Right atrium auricular region (tissue), 2 donors: ENCODE results near the gene MYF6. TPM values are rescaled to one million over a fixed set of nuclear protein-coding genes. Genes with fewer than 3 reads are reported as not detected.
A peak's percentile ranks its signal among the peaks of the same experiment; 100 is the strongest.

ENCODE experiments used
- DNase-seq: peaks from one replicate; pipeline ENCODE4 v3.0.0-alpha.2; 2019; ENCODE audit warnings: low spot score
- H3K27ac ChIP-seq, 2 donors: fragments of 200-600 bp; sonication (generic); 1 replicate in 1 of 2; 2 replicates in 1 of 2; pipeline ENCODE4 v1.5.1; 2016 to 2019
- H3K27me3 ChIP-seq, 2 donors: fragments of 200-600 bp; sonication (generic); one replicate each; pipeline versions ENCODE4 v1.5.1 to v1.6.0; 2017 to 2019
- H3K36me3 ChIP-seq: fragments of 200-600 bp; sonication (generic); one replicate; pipeline ENCODE4 v1.5.1; 2016
- H3K4me1 ChIP-seq, 2 donors: fragments of 200-600 bp; sonication (generic); one replicate each; pipeline versions ENCODE4 v1.5.1 to v1.6.0; 2017 to 2019
- H3K4me3 ChIP-seq, 2 donors: fragments of 200-600 bp; sonication (generic); 1 replicate in 1 of 2; 2 replicates in 1 of 2; pipeline ENCODE4 v1.5.1; 2017 to 2019; ENCODE audit warnings: mild to moderate bottlenecking in 1 of 2, moderate library complexity in 1 of 2
- H3K9me3 ChIP-seq, 2 donors: fragments of 200-600 bp; sonication (generic); one replicate each; pipeline ENCODE4 v1.5.1; 2019
- total RNA-seq, 2 donors: library from RNA; depleted of rRNA; stranded (reverse); fragments of >200 nt; gene quantifications; one replicate each; pipeline ENCODE4 v1.1.0, GENCODE V29; 2016
- TF ChIP-seq, protein P1 (sequence below), 2 donors: fragments of 200-600 bp; sonication (generic); IDR thresholded peaks; one replicate each; pipeline ENCODE4 v1.5.1; 2019; ENCODE audit warnings: antibody characterized with exemption in 2 of 2

MYF6 gene
- total RNA-seq, 2 donors from 2014 or later: 0.28 TPM; not detected in 1

DNA sequence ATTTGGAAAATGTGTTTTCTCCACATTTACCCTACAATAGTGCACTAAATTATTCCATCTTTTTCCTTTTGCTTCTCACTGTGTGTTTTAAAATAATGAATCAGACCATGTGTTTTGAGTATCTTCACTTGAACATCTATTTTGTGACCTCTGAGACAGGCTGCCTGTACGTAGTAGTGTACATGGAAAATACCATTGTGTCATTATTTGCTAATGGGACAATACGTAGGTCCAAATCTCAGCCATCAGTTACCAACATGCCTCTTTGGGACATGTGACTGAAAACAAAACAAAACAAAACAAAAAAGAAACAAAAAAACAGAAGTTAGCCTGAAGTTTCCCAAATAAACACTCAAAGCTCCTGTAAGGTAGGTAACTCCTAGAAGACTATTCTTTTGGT, 7.1 kb upstream of the MYF6 start:
- H3K27ac ChIP-seq: no peak overlapping the region
- no peaks in the 10 kb centered on the region for H3K27me3 ChIP-seq
- H3K4me3 ChIP-seq: no peak overlapping the region
- no peak for DNase-seq
- TF ChIP-seq, protein P1, sequence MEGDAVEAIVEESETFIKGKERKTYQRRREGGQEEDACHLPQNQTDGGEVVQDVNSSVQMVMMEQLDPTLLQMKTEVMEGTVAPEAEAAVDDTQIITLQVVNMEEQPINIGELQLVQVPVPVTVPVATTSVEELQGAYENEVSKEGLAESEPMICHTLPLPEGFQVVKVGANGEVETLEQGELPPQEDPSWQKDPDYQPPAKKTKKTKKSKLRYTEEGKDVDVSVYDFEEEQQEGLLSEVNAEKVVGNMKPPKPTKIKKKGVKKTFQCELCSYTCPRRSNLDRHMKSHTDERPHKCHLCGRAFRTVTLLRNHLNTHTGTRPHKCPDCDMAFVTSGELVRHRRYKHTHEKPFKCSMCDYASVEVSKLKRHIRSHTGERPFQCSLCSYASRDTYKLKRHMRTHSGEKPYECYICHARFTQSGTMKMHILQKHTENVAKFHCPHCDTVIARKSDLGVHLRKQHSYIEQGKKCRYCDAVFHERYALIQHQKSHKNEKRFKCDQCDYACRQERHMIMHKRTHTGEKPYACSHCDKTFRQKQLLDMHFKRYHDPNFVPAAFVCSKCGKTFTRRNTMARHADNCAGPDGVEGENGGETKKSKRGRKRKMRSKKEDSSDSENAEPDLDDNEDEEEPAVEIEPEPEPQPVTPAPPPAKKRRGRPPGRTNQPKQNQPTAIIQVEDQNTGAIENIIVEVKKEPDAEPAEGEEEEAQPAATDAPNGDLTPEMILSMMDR (IDR thresholded peaks at IDR 0.05): no peak
- H3K4me1 ChIP-seq: peaks cover 0 to 13% of the 10 kb centered on the region in 2 donors
- no peaks in the 10 kb centered on the region for H3K36me3 ChIP-seq
- H3K9me3 ChIP-seq: no peaks in the 10 kb centered on the region

DNA sequence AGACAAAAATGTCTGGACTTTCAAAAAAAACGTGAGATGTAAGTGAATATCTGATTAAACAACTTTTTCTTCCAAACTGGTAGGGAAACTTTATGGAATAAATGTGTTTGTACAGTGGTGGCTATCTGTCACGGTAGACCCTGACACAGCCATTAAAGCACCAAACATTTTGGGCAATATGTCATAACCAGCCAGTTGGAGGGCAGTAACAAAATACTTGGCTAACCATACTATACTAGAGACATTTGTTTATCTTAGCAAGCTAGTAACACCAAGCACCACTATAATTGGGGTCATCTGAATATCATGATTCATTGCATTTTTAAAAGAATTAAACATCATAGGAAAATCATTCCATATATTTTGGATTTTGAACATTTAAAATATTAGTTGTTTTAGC, 6.0 kb upstream of the MYF6 start:
- no peak overlapping the region for H3K27ac ChIP-seq
- H3K27me3 ChIP-seq: no peaks in the 10 kb centered on the region
- H3K4me3 ChIP-seq: no peak overlapping the region
- H3K36me3 ChIP-seq: no peaks in the 10 kb centered on the region
- TF ChIP-seq, protein P1 (IDR thresholded peaks at IDR 0.05): no peak
- H3K4me1 ChIP-seq: peaks cover 0 to 13% of the 10 kb centered on the region in 2 donors
- no peaks in the 10 kb centered on the region for H3K9me3 ChIP-seq
- DNase-seq: no peak

DNA sequence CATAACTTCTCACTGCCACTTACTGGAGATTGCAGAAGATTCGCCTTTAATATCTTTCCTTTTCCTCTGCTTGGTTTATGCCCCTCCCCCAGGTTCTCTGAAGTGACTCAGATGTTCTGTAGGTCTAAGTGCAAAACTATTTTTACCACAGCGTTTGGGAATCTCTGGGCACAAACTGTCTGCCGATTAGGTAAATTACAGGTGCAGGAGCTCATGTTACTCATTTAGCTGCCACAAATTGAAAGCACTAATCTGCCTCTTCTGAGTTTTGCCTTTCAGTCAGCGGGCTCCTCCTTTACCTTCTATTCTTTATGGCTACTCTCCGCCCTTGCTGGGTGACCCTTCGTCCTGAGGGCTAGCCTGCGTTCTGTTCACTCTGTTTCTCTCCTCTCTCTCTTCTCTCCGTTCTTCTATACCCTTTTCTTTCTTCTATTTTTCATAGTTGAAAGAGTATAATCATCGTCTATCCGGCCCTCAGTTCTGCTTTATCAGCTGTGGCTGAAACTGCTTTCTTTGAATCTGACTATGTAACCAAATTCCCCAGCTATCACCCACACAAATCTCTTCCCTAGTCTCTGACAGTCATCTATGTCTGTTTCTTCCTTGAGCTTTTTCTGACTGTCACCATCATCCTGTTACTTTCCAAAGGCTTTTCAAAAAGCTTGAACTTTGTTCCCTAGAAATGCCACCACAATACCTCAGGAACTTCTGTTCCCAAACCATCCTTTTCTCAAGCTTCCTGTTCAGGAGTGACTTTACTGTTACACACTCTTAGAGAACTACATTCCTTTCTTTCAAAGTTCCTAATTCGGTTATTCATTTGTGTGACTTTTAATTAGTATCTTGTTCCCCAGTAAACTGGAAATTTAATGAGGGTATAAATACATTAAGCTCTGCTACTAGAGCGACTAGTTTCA, 4.3 kb upstream of the MYF6 start:
- Histone ChIP-seq H3K9me3 (no peaks in the 10 kb centered on the region), H3K36me3 (no peaks in the 10 kb centered on the region), H3K27ac (peak overlapping the region; percentile 29 to 69), H3K4me3 (peak overlapping the region in 1 of 2 donors; percentile 18), H3K27me3 (no peaks in the 10 kb centered on the region), H3K4me1 (peaks cover 0 to 13% of the 10 kb centered on the region in 2 donors)
- DNase-seq: no peak
- TF ChIP-seq, protein P1 (IDR thresholded peaks at IDR 0.05): no peak

- Histone ChIP-seq H3K4me1 (peaks cover 0 to 13% of the 10 kb centered on the region in 2 donors), H3K36me3 (no peaks in the 10 kb centered on the region), H3K4me3 (no peak overlapping the region), H3K9me3 (no peaks in the 10 kb centered on the region), H3K27me3 (peaks cover 0 to 4% of the 10 kb centered on the region in 2 donors), H3K27ac (no peak overlapping the region)
- TF ChIP-seq, protein P1 (IDR thresholded peaks at IDR 0.05): no peak
- DNase-seq: no peak
Measured at GRCh38 chr12:80704420-80704819, 3.0 kb upstream of the MYF6 start.

DNA sequence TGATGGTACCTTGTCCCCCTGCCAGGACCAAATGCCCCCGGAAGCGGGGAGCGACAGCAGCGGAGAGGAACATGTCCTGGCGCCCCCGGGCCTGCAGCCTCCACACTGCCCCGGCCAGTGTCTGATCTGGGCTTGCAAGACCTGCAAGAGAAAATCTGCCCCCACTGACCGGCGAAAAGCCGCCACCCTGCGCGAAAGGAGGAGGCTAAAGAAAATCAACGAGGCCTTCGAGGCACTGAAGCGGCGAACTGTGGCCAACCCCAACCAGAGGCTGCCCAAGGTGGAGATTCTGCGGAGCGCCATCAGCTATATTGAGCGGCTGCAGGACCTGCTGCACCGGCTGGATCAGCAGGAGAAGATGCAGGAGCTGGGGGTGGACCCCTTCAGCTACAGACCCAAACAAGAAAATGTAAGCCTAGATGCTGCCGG, 410 bp downstream of the MYF6 start:
- no peaks in the 10 kb centered on the region for H3K9me3 ChIP-seq
- peak overlapping the region in 1 of 2 donors; percentile 19 for H3K4me3 ChIP-seq
- peaks cover 0 to 6% of the 10 kb centered on the region in 2 donors for H3K4me1 ChIP-seq
- TF ChIP-seq, protein P1 (IDR thresholded peaks at IDR 0.05): no peak
- H3K27ac ChIP-seq: no peak overlapping the region
- H3K36me3 ChIP-seq: no peaks in the 10 kb centered on the region
- DNase-seq: no peak
- peaks cover 0 to 4% of the 10 kb centered on the region in 2 donors for H3K27me3 ChIP-seq
